Caco-2 (cell line): ENCODE results near the gene R3HDM1. TPM values are rescaled to one million over a fixed set of nuclear protein-coding genes. Genes with fewer than 3 reads are reported as not detected.

Experiments used
- BruUV-seq: library from RNA; stranded (reverse); fragments of 400-500 nt; replicated peaks from 2 replicates; lab custom pipeline; 2021; lab: Mats Ljungman, UMichigan
- CTCF ChIA-PET: fragments of 300-600 bp; sonication (Branson Sonifier 250); formaldehyde crosslinking; loops from one replicate; lab custom pipeline; 2022; ENCODE audit warnings: antibody characterized with exemption; lab: Charles Lee
- POLR2A ChIA-PET: fragments of 300-600 bp; sonication (Branson Sonifier 250); formaldehyde crosslinking; loops from one replicate; lab custom pipeline; 2022; ENCODE audit warnings: antibody characterized with exemption; lab: Charles Lee
- DNase-seq, 2 experiments: peaks; one replicate each; pipeline versions ENCODE4 v3.0.0 to v3.0.0-alpha.2; 2020 to 2022
- H3K27me3 ChIP-seq: replicated peaks from 2 replicates; pipeline ENCODE4 v1.6.0; 2011; ENCODE audit warnings: low read length; ENCODE audit not compliant: control insufficient read depth, insufficient read depth
- H3K36me3 ChIP-seq: 2 replicates; pipeline ENCODE4 v1.5.1; 2011; ENCODE audit warnings: low read length; ENCODE audit not compliant: control insufficient read depth, insufficient read depth
- H3K4me1 ChIP-seq: fragments of 250-450 bp; sonication (Bioruptor Pico); 2 replicates; pipeline ENCODE4 v1.5.1; 2020; ENCODE audit warnings: mild to moderate bottlenecking
- H3K4me3 ChIP-seq: 2 replicates; pipeline ENCODE4 v1.5.1; 2011; ENCODE audit warnings: low read depth, mild to moderate bottlenecking, control low read depth, low read length
- H3K9me3 ChIP-seq: fragments of 250-450 bp; sonication (Bioruptor Pico); 2 replicates; pipeline ENCODE4 v1.5.1; 2020; ENCODE audit warnings: mild to moderate bottlenecking, moderate library complexity
- H3K27ac Mint-ChIP-seq: one replicate; pipeline ENCODE4 v1.8.0; 2022; ENCODE audit warnings: mixed read lengths; ENCODE audit not compliant: unreplicated experiment
- H3K27me3 Mint-ChIP-seq: one replicate; pipeline ENCODE4 v1.8.0; 2022; ENCODE audit warnings: mixed read lengths; ENCODE audit not compliant: insufficient read depth, unreplicated experiment
- H3K36me3 Mint-ChIP-seq: one replicate; pipeline ENCODE4 v1.8.0; 2022; ENCODE audit warnings: mild to moderate bottlenecking, mixed read lengths; ENCODE audit not compliant: insufficient read depth, unreplicated experiment
- H3K4me1 Mint-ChIP-seq: one replicate; pipeline ENCODE4 v1.8.0; 2022; ENCODE audit warnings: low read depth, mixed read lengths; ENCODE audit not compliant: unreplicated experiment
- H3K4me3 Mint-ChIP-seq: one replicate; pipeline ENCODE4 v1.8.0; 2022; ENCODE audit warnings: mild to moderate bottlenecking, moderate library complexity, mixed read lengths; ENCODE audit not compliant: unreplicated experiment
- H3K9me3 Mint-ChIP-seq: one replicate; pipeline ENCODE4 v1.8.0; 2022; ENCODE audit warnings: mixed read lengths; ENCODE audit not compliant: unreplicated experiment
- CTCF ChIP-seq, 2 experiments: fragments of 200-600 bp in 1 of 2; IDR thresholded peaks; 1 replicate in 1 of 2; 2 replicates in 1 of 2; pipeline versions ENCODE4 v1.5.1 to v1.8.0; 2011 to 2022; ENCODE audit warnings: antibody characterized with exemption in 1 of 2, control low read depth in 1 of 2, inconsistent platforms in 1 of 2, low read depth in 1 of 2, low read length in 1 of 2, mild to moderate bottlenecking in 1 of 2, moderate library complexity in 1 of 2; ENCODE audit not compliant: insufficient read depth in 1 of 2, severe bottlenecking in 1 of 2, unreplicated experiment in 1 of 2
- intact Hi-C: fragments of 100-400 bp; cut with micrococcal nuclease; formaldehyde crosslinking; loops from one replicate; pipeline ENCODE4 v1.10.0; 2022; ENCODE audit not compliant: unreplicated experiment
- total RNA-seq: library from RNA; stranded (reverse); gene quantifications from 2 replicates; pipeline ENCODE4 v1.2.3, GENCODE V29; 2022

The R3HDM1 gene
- total RNA-seq, 1 experiment from 2014 or later: 44.4 TPM

- no peak overlapping the region for H3K4me3 ChIP-seq
- intact Hi-C loops: no loop called here
- Mint-ChIP-seq H3K27ac (no peak overlapping the region), H3K36me3 (peaks cover 24% of the 10 kb centered on the region), H3K27me3 (no peaks in the 10 kb centered on the region), H3K9me3 (no peaks in the 10 kb centered on the region), H3K4me3 (no peak overlapping the region), H3K4me1 (no peaks in the 10 kb centered on the region)
- peaks cover 3% of the 10 kb centered on the region; the same call in 1 of the 2 replicates for H3K9me3 ChIP-seq
- POLR2A ChIA-PET: no interaction called here
- BruUV-seq: no TSS peak
- no peak for TF ChIP-seq CTCF (IDR thresholded peaks at IDR 0.05; ENCODE audit: insufficient read depth in 1 of 2, low read depth in 1 of 2, low read length in 1 of 2, severe bottlenecking in 1 of 2, unreplicated experiment in 1 of 2)
- no peak for DNase-seq
- peaks cover 2% of the 10 kb centered on the region for H3K36me3 ChIP-seq
- CTCF ChIA-PET: no interaction called here
- no peaks in the 10 kb centered on the region for H3K27me3 ChIP-seq
- H3K4me1 ChIP-seq: no peaks in the 10 kb centered on the region
These were observed 147.8 kb downstream of the R3HDM1 start for GRCh38 chr2:135679125-135679524.

- no peak overlapping the region for H3K27ac Mint-ChIP-seq
- Histone ChIP-seq H3K9me3 (peaks cover 3% of the 10 kb centered on the region; the same call in 1 of the 2 replicates), H3K27me3 (no peaks in the 10 kb centered on the region), H3K36me3 (no peaks in the 10 kb centered on the region; the same call in none of the 2 replicates), H3K4me1 (no peaks in the 10 kb centered on the region), H3K4me3 (no peak overlapping the region)
- no peak overlapping the region for H3K4me3 Mint-ChIP-seq
- intact Hi-C loops: no loop called here
- POLR2A ChIA-PET: no interaction called here
- H3K27me3 Mint-ChIP-seq: no peaks in the 10 kb centered on the region
- no peaks in the 10 kb centered on the region for H3K9me3 Mint-ChIP-seq
- no peak for DNase-seq
- TF ChIP-seq CTCF (IDR thresholded peaks at IDR 0.05; ENCODE audit: insufficient read depth in 1 of 2, low read depth in 1 of 2, low read length in 1 of 2, severe bottlenecking in 1 of 2, unreplicated experiment in 1 of 2): no peak
- CTCF ChIA-PET: no interaction called here
- peaks cover 9% of the 10 kb centered on the region for H3K36me3 Mint-ChIP-seq
- no peaks in the 10 kb centered on the region for H3K4me1 Mint-ChIP-seq
- no TSS peak for BruUV-seq
These were observed 154.1 kb downstream of the R3HDM1 start for GRCh38 chr2:135685361-135685760.

GRCh38 chr2:135688978-135689377 lies 157.7 kb downstream of the R3HDM1 start:
- DNase-seq: no peak
- no peaks in the 10 kb centered on the region for H3K36me3 ChIP-seq
- intact Hi-C loops: no loop called here
- no peak overlapping the region for H3K4me3 Mint-ChIP-seq
- no peak for TF ChIP-seq CTCF (IDR thresholded peaks at IDR 0.05; ENCODE audit: insufficient read depth in 1 of 2, low read depth in 1 of 2, low read length in 1 of 2, severe bottlenecking in 1 of 2, unreplicated experiment in 1 of 2)
- H3K27me3 Mint-ChIP-seq: no peaks in the 10 kb centered on the region
- H3K4me1 Mint-ChIP-seq: no peaks in the 10 kb centered on the region
- H3K27me3 ChIP-seq: no peaks in the 10 kb centered on the region
- ChIA-PET CTCF (no interaction called here), POLR2A (no interaction called here)
- H3K9me3 Mint-ChIP-seq: no peaks in the 10 kb centered on the region
- H3K9me3 ChIP-seq: no peaks in the 10 kb centered on the region
- BruUV-seq: no TSS peak
- peaks cover 10% of the 10 kb centered on the region for H3K36me3 Mint-ChIP-seq
- H3K4me3 ChIP-seq: no peak overlapping the region
- no peaks in the 10 kb centered on the region for H3K4me1 ChIP-seq
- H3K27ac Mint-ChIP-seq: no peak overlapping the region
